ENCODE measurements around the gene THAP4.
A peak's percentile ranks its signal among the peaks of the same experiment; 100 is the strongest.

THAP4 gene

DNA sequence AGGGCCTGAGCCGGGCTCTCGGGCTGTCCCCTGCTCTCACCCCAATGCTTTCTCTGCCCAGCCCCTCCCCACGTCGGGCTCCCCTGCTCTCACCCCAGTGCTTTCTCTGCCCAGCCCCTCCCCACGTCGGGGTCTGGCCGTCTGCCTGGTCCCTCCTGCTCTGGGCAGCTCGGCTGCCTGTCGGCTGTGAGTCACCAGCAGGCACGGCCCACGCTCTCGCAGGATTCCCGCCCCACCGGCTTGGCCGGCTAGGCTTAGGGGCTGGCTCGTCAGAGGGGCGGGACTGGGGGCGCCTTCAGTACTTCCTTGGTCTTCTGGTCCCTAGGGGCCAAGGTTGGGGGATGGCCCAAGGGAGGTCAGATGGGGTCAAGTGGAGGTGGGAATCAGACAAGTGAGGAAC is 75.1 kb downstream of the THAP4 start:
- no peak for DNase-seq

DNA sequence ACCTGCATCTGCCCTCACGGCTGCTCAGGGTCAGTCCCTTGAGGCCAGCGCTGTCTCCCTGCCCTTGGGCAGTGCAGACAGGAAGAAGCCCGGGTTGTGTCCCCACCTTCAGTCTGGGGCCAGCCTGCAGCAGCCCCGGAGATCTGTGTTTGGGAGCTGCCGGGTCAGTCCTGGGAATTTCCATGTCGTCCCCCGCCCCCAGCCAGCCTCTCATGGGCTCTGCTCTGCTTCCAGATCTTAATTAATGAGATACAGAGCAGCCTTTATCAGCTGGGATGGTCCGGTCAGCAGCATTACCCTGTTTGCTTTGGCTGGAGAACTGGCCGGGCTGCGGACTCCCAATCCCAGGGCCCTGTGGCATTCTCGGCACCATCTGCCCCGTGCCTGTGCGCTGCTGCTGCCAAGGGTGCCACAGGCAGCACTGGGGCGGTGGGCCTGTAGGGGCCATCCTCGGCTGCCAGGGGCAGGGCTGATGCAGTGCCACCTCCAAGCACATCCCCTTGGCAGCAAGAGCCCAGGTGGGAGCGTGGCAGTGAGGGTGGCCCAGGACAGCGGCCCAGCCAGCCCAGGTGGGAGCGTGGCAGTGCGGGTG is 76.0 kb downstream of the THAP4 start:
- no peak for DNase-seq

DNA sequence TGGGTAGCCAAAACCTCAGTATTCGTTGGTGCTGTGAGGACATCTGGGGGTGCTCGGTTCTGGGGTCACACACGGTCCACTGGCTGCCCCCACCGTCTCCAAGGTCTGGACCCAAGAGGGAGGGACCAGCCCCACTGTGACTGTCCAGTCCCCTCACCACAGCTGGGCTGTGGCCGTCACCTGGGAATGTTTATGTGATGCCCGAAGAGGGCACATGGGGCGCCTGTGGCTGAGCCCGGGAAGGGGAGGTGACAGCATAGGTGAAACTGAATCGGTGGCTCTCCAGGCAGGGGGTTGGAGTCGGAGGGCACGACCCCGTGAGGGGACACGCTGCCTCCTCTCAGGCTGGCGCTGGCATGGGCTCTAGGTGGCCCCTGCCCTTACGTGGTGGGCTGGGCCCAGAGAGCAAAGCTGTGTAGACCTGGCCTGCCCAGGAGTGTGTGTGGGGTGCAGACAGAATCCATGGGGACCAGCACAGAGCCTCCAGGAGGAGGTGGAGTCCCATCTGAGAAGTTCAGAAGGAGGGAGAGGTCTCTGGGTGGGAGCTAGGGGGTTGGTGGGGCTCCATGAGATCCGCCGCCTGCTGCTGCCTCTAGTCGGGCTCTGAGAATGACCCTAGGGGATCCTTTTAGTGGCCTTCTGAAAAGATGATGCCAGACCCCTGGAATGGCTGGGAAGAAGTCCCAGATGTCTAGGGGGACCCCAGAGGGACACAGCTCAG is 76.6 kb downstream of the THAP4 start:
- DNase-seq, result no peak

DNA sequence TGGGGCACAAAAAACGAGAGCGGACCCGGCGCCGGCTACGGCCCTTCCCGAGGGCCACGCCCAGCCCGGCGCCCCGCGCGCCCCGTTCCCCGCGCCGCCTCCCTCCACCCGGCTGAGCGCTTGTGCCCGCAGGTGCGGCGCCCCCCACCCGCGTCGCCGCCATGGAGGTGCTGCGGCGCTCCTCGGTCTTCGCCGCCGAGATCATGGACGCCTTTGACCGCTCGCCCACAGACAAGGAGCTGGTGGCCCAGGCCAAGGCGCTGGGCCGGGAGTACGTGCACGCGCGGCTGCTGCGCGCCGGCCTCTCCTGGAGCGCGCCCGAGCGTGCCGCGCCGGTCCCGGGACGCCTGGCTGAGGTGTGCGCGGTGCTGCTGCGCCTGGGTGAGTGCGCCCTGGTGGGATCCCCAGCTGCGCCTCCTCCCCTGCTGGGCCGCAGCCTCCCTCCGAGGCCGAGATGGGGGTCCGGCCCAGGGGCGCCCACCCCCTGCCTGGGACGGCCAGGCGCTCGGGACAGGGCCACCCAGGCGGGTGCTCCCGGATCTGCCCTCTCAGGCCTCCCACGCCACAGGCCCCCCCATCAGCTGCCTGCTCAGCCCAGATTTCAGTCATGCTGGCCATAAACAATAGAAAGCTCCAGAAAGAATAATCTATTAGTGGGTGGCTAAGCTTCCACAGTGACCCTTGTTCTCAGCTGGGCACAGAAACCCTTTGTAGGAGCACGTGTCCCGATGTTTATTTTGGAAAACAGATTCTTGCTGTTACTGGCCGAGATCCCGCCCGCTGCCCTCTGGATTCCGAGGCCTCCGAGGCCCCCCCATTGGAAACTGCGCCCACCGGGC is 77.4 kb downstream of the THAP4 start:
- peak; percentile 62 for DNase-seq

GRCh38 chr2:241558532-241559322 is 78.2 kb downstream of the THAP4 start, which contains the start of gene BOK:
Gene BOK (plus strand): TSS chr2:241558745. CDS start chr2:241559484, 739 bp downstream.
- DNase-seq, result peak; percentile 79

GRCh38 chr2:241556746-241557145 is 80.2 kb downstream of the THAP4 start:
- DNase-seq, result peak; percentile 58

GRCh38 chr2:241555711-241556110 is 81.2 kb downstream of the THAP4 start:
- DNase-seq, result no peak

GRCh38 chr2:241554610-241555322 is 82.2 kb downstream of the THAP4 start:
- no peak for DNase-seq

GRCh38 chr2:241553981-241554380 is 83.0 kb downstream of the THAP4 start:
- no peak for DNase-seq

GRCh38 chr2:241553512-241553830 is 83.5 kb downstream of the THAP4 start:
- no peak for DNase-seq

DNA sequence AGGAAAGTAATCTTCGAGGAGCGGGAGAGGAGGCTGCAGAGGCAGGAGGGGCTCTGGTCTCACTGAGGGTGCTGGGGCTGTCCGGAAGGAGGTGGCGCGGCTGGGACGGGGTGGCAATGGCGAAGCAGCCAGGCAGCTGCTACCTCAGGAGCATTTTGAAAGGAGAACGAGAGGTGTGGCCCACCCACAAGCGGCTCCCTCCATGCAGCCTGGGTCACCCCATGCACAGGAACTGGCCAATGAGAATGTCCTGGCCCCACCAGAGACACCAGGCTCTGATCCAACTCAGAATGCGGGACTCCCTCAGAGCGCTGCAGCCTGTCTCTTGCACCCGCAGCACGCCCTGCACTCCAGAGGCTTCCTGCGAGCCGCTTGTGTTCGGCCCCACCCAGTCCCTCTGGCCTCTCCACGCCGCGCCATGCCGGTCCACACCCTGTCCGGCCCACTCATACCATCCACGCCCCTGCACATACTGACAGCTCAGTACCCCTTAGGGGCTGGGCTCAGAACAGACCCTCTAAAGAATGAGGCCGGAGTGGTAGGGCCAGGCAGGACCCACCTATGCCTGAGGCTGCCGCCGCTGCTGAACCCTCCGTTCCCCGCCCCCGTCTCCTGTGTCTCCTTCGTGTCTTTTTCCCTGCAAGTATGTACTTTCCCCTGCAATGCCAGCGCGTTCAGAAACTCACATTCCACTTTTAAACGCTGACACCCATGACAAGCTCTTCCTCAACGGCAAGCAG is 84.8 kb downstream of the THAP4 start:
- no peak for DNase-seq

GRCh38 chr2:241551599-241551997 is 85.4 kb downstream of the THAP4 start:
- no peak for DNase-seq

- no peak for DNase-seq
Observed at GRCh38 chr2:241550616-241551580, 86.1 kb downstream of the THAP4 start.

DNA sequence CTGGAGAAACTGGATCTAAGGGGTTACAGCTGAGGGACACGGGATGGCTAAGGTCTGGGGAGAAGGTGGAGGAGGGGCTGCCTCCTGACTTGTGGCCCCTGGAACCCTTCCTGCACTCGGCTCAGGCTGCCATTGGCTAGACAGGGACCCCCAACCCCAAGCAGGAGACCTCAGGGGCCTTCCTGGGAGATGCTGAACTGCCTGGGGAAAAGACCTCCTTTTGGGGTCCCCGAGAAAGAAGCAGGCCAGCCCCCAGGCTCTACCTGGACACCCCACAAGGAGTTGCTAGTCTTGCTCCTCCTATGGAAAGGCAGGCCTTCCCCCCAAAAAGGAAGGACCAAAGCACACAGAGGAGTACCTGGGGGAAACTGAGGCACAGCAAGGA is 88.5 kb downstream of the THAP4 start:
- no peak for DNase-seq

- no peak for DNase-seq
Observed at GRCh38 chr2:241547781-241548450, 89.0 kb downstream of the THAP4 start.

- DNase-seq, result peak; percentile 87
Observed at GRCh38 chr2:241546771-241547498, 90.0 kb downstream of the THAP4 start.

DNA sequence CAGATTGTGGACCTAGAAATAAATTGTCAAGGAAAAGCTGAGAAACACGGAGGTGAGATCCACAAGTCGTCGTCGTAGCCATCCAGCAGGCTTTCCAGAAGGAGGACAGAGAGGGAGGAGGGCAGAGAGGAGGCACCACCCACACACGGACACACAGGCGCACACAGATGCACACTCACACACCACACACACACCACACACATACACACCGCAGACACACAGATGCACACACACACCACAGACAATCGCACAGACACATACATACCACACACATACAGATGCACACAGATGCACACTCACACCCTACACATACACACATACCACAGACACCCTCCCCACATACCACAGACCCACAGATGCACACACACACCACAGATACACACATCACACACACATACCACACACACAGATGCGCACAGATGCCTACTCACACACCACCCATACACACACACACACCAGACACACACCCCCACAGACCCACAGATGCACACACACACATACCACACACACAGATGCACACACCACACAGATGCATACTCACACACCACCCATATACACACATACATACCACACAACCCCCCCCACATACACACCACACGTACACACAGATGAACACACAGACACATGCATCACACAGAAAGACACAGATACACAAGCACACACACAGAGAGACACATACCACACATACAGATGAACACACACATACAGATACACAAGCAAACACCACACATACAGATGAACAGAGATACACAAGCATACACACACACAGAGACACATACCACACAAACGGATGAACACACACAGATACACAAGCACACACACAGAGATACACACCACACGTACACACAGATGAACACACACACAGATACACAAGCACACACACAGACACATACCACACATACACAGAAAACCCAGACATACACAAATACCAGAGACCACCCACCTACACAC is 91.2 kb downstream of the THAP4 start:
- no peak for DNase-seq

DNA sequence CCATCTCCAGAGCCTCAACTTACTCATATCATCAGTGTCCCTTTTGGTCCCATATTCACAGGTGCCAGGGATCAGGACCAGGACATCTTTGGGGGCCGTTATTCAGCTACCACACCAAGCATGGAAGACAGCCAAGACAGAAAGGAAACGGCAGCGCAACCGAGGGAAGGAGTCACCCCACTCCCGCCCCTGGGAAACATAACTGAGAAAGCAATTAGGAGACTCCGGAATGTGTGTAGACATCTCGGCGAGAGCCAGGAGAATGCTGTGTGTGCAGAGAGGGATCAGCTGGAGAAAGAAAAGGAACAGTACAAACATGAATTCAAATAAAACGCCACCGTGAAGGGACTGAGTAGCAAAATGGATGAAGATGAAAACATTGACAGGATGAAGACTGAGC is 91.9 kb downstream of the THAP4 start:
- no peak for DNase-seq
